NCI-H146 (cell line): ENCODE results near the gene UNC5B.

Experiments
- DNase-seq: peaks from one replicate; lab custom pipeline; 2025; lab: John Stamatoyannopoulos, UW

The UNC5B gene

GRCh38 chr10:71319800-71320392 is 107.5 kb downstream of the UNC5B start:
- DNase-seq: no peak

DNA sequence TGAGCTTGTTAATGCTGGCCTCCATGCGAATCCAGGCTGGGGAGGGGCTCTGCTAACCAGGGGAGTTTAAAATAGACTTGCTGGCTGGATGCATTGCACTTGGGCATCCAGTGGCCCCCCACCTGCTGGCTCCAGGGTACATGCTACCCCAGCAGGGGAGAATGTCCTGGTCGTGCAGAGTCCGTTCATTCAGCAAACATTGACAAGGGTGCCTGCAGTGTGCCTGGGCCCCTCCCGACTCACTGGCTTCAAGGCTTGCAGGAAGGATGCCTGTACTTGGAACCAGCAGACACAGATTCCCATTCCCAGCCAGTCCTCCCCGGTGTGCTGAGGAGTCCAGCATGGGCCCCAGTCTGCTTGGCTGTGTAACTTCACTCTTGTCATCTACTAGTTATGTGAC is 108.2 kb downstream of the UNC5B start:
- no peak for DNase-seq

DNA sequence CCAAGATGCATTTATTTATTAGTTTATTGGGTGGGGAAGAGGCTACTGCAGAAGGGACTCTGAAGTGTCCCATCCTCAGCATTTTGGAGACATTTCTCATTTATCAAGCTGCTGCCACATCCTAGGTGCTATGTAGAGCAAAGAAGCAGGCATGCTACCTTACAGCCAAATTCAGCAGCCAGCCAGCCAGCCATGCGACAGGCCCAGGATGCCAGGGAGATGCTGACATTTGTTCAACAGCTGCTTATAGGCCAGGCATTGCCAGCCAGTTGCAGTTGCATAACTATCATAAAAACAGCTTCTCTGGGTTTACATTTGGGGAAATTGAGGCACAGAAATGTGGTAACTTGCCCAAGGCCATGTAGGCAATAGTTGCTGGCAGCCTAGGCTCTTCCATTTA is 109.0 kb downstream of the UNC5B start:
- DNase-seq: no peak

DNA sequence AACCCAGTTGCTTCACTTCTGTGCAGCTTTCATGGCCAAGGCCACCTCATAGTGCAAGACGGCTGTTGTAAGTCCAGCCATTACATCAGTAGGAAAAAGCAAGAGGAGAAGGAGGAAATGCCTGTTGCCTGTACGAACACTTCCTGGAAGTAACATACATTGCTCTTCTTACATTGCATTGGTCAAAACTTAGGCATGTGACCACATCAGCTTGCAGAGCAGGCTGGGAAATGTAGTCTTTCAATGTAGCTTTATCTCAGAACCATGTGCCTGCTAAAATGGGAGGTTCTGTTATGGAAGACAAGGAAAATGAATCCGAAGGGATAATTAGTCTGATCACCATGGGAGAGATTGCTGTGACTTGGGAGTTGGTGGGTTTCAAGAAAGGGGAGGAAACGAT is 111.0 kb downstream of the UNC5B start:
- DNase-seq: no peak

DNA sequence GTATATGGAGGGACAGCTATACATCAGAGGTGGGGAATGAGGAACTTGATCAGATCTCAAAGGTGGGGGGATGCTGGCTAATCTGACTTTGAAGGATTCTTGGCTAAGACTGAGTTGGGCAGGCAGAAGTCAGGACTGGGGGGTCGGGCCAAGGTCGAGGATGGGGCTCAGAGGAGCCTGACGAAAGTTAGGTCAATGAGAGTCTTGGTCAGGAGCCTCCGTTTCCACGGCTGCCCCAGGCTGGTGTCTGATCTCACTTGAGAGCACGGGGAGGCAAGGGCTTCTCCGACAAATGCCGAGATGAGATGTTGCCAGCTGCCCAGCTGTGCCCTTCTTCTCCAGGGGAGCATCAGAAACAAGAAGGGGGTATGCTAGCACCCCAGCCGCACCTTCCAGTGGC is 112.4 kb downstream of the UNC5B start:
- DNase-seq: no peak

DNA sequence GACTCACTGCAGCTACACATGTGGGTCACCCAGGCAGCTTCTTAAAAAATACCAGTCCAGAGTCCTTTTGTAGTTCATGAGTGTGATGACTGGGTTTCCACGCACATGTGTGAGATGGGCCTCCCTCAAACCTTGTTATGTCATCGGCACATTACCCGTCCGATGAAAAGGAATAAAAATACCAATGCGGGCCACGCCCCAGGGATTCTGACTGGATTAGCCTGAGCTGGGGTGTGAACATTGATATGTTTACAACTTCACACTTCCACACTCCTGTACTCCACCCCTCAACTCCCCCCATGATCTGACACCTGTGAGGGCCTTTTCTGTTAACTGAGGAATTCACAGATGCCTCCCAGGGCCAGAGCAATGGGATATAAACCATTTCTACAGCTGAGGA is 112.9 kb downstream of the UNC5B start:
- no peak for DNase-seq

GRCh38 chr10:71326464-71326881 is 114.1 kb downstream of the UNC5B start:
- DNase-seq: peak; percentile 79

GRCh38 chr10:71330789-71331404 is 118.5 kb downstream of the UNC5B start:
- DNase-seq: no peak

DNA sequence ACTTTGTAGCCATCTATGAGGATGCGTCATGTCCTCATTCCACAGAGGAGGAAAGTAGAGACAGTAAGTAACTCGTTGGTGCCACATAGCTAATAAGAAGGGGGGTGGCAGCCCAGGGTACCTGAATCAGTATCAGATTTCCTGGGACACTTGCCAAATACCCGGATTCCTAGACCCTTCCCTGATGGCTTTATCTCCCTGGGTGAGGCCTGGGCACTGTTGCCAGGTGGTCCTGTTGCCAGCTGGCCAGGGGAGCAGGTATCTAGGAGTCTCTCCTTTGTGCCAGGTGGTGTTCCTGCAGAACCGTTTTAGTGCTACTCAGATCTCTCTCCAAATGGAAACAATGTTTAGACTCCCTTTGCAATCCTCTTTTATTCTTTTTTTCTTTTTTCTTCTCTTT is 119.4 kb downstream of the UNC5B start:
- DNase-seq: no peak

DNA sequence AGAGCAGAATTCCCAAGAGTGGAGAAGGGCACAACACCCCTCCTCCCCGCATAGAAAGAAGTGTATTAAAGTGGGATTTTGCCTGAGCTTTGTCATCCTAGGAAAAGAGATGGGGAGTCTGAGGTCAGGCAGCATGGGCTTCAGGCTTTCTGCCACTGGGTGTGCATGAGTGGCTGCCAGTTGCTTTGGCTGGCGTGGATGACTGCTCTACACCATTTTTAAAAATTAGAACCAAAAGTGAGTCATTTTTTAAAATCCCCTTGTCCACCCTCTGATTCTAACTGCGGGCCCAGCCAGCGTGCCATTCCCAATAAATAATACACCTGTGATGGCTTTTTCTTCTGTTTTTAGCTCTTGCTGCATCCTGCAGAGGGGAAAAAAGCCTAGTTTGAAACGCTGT is 120.1 kb downstream of the UNC5B start:
- DNase-seq: no peak

DNA sequence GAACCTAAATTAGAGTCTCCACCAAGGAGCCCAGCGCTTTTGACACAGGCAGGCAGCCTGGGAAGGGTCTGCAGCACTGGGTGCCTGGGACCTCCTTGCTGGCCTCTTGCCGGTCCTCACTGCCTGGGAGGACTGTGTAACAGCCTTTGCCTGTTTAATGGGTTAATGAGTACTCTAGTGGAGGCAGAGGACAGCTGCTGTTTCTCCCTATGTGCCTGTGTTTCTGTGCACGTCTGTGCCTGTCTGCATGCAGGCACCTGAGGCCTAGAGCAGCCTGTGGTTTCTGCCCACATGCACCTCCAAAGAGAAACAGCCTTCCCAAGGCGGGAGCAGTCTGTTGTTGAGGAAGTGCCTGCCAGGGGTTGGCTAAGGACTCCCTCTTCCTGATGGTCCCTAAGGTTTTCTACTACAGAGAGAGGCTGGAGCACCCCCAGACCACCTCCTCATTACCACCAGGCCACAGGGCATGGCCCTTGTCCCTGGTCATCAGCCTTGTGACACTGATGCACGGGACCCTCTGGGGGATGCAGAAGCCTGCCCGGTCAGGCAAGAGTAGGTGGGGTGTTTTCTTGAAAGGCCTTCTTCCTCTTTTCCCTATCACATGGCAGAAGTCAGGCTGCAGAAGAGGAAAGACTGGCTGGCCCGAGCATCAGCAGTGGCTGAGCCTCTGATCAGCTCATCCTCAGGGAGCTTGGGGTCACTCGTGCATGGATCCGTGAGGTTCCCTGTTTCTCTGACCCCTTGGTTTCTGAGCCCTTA is 120.9 kb downstream of the UNC5B start:
- DNase-seq: no peak

DNA sequence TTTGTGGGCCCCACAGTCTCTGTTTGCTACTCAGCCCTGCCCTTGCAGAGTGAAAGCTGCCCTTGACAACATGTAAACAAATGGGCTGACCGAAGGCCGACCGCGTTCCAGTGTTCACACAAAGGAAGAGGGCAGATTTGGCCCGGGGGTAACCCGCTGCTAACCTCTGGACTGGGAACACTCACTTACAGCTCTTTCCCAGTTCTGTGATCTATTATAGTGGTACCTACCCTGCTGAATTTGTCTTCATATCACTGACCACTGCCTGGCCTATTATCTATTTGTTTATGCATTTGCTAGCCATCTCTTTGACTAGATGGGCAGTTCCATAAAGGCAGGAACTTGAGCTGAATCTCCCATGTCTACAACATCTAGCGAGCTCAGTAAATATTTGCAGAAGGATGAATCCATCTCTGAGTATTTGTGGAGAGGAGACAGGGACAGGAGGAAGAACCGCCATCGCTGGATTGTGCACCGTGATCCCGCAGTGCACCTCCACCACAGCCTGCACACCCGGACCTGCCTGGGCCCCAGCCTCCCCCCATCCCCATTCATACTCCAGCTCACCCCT is 121.9 kb downstream of the UNC5B start:
- peak; percentile 80 for DNase-seq

DNA sequence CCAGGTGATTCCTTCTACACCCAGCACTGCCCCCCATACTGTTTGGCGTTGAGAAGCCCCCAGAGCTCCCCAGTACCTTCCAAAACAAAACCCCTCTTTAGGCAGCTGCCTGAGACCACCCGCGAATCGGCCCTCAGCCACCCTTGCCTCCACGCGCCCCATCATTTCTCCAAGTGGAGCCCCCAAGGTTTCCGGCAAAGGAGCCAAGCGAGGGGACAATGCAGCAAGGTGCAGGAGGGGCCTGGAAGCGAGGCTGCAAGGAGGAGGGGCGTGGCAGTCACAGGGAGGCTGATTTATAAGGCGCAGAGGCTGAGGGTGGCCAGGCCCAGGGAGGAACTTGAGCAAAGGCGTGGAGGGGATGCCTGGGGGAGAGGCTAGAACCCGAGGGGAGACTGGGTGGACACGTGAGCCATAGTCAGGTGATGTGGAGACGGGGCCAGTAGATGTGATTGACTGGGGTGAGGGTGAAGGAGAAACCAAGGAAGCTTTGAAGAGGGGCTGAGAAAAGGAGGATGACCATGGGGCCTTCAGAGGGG is 122.9 kb downstream of the UNC5B start:
- DNase-seq: no peak

- no peak for DNase-seq
These were observed 124.3 kb downstream of the UNC5B start for GRCh38 chr10:71336632-71337031.

GRCh38 chr10:71337219-71337701 is 124.9 kb downstream of the UNC5B start:
- no peak for DNase-seq

DNA sequence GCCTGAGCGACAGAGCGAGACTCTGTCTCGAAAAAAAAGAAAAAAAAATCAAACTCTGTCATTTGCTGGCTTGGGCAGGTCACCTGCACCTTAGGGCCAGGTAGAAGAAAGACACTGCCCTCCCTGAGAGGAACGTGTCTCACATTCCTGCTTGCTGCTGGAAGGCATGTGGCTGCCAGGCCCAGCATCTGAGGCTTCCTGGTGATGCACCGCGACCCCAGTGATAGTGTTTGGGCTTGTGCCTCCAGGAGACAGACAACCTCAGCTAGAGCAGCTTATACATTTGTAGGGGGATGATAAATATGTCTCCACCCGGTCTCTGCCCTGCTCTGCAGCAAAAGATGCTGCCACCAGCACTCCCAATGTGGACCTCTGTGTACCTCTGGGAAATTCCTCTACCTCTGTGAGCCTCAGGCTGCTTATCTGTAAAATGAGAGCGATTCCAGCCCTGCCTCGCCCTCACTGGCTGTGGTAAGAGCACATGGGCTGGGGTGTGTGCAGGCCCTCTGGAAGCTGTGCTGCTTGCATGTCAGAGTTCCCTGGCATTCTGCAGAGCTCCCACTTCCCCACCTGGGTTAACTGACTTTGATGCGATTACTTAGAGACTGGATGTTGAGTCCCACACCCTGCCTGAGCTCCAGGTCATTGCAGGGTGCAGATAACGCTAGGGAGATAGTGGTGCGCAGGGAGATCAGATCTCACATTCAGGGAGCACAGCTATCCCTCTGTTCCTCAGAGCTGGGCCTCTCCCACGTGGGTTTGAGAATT is 126.5 kb downstream of the UNC5B start:
- DNase-seq: no peak

DNA sequence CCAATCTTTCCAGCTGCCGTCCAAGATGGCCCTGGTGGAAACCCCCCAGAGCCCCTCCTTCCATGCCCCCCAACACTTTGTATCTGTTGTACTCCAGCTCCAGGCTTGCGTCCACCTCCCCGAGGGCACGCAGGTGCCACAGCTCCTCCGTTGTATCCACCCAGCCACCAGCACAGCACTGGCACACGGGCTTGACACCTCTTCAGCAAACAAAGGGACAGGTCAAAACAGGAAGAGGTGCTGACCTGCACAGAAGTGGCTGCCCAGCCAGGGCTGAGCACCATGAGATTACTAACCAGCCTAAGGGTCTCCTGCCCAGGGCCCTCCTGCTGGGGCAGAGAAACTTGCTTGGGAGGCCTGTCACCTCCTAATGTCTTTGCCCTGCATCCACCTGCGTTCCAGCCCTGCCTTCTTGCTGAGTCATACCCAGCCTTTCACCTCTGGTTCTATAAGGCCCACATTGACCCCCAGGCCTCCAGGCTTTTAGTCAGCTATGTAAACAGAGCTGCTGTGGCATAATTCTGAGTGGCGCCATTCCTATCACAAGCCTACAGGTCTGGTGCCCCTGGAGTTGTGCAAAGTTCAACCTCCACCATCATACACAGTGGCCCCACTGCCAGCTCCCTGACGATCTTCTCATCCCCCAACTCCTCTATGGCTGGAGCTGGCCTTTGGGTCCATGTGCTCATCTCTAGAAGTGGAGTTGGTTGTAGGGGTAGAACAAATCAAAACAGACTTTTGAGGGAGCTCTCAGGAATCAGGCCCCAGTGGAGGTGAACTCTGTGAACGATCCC is 127.6 kb downstream of the UNC5B start:
- peak; percentile 76 for DNase-seq

- no peak for DNase-seq
These were observed 130.4 kb downstream of the UNC5B start for GRCh38 chr10:71342573-71343391.

DNA sequence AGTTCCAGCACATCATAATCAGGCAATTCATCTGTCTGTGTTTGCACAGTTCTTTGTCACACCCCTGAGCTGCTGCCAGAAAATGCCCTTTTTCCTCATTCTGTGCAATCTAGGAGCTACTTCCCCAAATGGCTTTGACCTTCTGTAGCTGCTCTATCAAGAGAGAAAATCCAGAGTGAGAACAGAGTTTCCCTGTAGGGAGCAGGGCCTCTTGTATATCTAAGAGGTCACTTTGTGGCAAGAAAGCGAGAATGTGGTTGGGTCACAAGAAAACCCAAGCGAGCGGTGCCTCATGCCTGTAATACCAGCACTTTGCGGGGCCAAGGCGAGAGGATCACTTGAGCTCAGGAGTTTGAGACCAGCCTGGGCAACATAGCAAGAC is 131.0 kb downstream of the UNC5B start:
- DNase-seq: no peak
